Measurements from ENCODE around the gene TMUB2.
"Not testable (repeated sequence)": the region's sequence is repeated elsewhere in the genome, so short reads cannot be mapped to it uniquely, and the experiment has no call there.

Gene TMUB2

GRCh38 chr17:44219616-44220212 lies 32.9 kb downstream of the TMUB2 start, which contains the start of gene UBTF:
Gene UBTF (minus strand): TSS chr17:44219675. CDS start chr17:44218229, 1,446 bp downstream.
- peak; percentile 81 for DNase-seq (ENCODE audit: low read depth)

DNA sequence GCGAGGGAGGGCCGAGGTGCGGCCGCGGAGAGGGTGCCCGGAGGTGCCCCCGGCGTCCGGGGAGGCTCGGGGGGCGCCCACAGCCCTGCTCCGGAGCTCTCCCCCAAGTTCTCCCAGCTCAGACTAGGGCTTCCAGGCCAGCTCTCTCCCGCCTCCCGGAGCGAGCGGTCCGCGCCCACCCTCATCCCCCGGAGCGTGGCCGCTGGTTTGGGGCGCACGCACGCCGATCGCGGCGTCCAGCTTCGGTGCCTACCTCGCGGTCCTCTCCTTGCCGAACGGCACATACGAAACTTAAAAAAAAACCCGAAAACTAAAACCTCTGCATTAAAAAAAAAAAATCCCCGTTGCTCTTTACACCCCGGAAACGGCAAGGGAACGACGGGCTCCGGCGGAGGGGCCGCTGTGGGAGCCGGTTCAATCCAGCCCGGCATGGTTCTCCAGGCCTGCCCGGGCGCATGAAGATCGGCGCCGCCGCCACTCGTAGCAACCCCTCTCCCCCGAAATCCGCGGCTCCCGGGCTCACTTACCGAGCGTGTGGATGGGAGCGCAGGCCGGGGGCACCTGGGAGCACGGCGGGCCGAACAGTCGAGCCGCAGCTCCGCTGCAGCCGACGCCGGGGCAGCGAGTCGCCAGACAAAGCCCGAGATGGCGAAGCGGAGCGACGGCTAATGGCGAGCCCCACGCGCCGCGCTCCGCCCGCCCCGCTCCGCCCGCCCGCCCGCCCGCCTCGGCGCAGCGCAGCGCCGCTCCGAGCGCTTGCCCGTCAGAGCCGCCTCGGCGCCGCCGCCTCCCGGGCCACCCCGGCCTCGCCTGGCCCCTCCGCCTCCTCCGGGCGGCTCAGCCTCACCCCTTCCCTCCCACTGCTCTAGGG lies 33.7 kb downstream of the TMUB2 start:
- DNase-seq (ENCODE audit: low read depth), result peak; percentile 70

DNA sequence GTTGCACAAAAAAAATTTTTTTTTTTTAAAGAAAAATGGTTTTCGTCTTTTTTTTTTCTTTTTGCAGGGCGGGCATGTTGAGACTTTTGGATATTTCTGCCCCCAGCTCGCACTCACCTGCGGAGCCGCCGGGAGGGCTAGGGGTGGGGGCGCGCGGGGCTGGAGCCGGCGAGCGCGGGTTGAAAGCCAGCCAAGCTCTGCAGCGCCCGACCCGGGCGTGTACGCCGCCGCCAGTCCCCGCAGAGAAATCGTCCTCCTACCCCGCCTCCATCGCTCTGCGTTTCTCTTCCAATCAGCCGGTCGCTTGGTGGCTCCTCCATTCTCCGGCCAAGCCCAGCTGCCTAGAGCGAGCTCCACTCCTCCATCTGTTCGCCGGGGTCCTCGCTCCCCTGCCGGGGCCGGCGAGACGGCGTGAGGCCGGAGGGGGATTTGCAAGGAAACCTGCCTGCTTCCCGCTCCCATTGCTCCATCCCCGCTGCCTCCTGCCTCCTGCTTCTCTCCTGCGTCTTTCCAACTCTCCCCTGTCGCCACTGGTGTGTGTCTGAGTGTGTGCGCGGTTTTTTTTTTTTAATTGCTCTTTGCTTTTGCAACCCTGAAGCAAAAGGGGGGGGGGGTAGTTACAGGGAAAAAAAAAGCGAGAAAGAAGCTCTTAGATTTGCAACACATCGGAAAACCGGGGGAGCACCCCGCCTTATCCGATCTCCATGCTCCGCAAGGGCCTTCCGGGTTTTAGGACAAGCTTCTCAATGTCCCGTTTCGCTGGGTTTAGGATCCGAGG lies 34.5 kb downstream of the TMUB2 start:
- DNase-seq (ENCODE audit: low read depth), result peak; percentile 80

GRCh38 chr17:44221862-44222111 lies 35.0 kb downstream of the TMUB2 start:
- DNase-seq (ENCODE audit: low read depth), result no peak

DNA sequence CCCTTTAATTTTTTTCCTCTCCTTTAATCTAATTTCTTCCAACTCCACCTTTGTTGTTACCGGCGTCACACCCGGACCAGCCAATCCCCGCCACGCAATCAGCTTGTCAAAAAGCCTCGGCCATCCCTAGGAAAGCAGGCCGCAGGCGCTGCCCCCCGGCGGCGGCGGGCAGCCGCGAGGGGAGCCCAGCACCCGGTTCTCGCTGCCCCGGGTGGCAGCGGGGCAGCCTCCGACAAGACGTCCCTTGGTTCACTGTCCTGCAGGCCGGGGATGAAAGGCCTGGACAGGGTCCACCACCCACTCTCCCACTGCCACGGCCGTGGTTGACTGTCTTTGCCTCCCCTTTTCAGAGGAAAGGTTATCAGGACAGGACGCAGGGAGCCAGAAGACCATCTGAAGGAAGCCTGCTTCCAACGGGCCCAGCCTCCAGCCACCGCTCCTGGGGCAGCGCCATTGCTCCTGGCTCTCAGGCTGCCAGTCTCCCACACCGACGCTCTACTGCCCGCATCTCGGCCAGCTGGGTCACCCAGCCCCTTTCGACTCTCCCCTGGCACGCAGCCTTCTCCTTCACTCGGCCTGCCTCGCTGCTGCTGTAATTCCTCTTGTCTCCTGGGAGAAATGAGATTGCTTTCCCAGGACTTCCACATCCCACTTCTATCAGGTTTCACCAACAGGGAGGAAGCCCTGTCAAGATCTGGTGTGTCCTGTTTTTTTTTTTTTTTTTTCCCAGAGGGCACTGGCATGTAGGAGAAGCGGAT lies 35.5 kb downstream of the TMUB2 start:
- DNase-seq (ENCODE audit: low read depth), result peak; percentile 90

GRCh38 chr17:44223541-44224071 lies 36.8 kb downstream of the TMUB2 start:
- DNase-seq (ENCODE audit: low read depth), result peak; percentile 92

DNA sequence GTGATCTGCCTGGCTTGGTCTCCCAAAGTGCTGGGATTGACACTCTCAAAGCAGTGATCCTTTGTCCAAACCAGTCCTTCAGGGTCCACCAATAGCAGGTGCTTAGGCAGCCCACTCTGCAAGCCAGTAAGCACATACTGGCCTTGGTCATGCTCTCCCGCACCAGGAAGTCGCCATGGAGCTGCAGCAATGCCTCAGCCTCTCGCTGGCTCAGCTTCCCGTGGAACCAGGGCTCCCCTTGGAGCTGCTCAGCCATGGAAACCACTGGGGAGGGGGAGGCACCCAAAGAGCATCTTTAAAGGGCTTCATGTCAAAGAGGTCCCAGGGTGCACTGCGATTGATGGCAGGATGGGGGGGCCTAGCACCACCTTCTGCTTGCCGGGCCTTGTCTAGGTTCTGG lies 42.3 kb downstream of the TMUB2 start:
- DNase-seq (ENCODE audit: low read depth), result no peak

GRCh38 chr17:44230140-44230539 lies 43.4 kb downstream of the TMUB2 start:
- DNase-seq (ENCODE audit: low read depth), result no peak

- no peak for DNase-seq (ENCODE audit: low read depth)
Observed at GRCh38 chr17:44232061-44232460, 45.3 kb downstream of the TMUB2 start.

DNA sequence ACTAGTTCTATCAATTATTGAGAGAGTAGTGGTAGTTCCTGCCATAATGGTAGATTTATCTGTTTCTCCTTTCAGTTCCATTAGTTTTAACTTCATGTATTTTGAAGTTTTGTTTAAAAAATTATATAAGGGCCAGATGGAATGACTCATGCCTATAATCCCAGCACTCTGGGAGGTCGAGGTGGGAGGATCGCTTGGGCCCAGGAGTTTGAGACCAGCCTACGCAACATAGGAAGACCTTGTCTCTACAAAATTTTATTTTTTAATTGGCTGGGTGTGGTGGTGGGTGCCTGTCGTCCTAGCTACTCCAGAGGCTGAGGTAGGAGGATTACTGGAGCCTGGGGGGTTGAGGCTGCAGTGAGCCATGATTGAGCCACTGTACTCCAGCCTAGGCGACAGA lies 46.8 kb downstream of the TMUB2 start:
- DNase-seq (ENCODE audit: low read depth), result no peak

DNA sequence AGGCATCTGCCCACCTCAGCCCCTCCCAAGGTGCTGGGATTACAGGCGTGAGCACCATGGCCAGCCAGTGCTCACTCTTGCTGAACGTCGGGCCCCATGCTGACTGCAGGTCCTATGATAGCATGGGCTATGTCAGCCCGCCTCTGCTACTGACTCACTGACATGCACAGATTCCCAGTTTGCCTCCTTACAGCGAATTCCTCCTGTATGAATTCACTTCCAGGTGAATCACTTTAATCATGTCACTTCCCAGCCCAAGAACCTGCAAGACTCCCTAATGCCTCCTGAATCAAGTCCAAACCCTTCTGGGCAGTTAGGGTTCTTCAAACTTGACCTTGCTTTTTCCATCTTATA lies 48.8 kb downstream of the TMUB2 start:
- DNase-seq (ENCODE audit: low read depth), result no peak

GRCh38 chr17:44236444-44236991 lies 49.7 kb downstream of the TMUB2 start:
- no peak for DNase-seq (ENCODE audit: low read depth)

DNA sequence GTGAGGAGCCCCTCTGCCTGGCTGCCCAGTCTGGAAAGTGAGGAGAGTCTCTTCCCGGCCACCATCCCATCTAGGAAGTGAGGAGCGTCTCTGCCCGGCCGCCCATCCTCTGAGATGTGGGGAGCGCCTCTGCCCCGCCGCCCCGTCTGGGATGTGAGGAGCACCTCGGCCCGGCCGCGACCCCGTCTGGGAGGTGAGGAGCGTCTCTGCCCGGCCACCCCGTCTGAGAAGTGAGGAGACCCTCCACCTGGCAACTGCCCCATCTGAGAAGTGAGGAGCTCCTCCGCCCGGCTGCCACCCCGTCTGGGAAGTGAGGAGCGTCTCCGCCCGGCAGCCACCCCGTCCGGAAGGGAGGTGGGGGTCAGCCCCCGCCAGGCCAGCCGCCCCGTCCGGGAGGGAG lies 51.1 kb downstream of the TMUB2 start:
- DNase-seq (ENCODE audit: low read depth), result not testable (repeated sequence)

- no peak for DNase-seq (ENCODE audit: low read depth)
Observed at GRCh38 chr17:44241106-44241624, 54.4 kb downstream of the TMUB2 start.
